ENCODE data around the gene PACSIN2.

DNA sequence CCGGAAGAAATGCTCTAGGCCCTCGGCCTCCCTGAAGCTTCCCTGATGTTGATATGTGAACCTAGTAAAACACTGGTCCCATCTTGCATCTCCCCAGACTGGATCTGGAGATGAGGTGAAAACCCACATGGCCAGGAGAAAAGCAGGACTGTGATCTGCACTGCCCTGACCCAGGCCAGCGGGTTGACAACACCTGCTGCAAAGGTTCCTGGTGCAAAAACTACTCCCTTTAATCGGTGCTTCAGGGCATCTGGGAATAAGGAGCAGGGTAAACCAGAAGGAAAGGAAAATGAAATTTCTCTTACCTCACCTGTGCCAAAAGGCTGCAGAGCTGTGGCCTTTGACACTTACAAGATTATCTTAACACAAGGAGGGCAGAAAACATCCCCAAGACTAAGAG lies 30.6 kb downstream of the PACSIN2 start:
- TF ChIP-seq, protein P1, sequence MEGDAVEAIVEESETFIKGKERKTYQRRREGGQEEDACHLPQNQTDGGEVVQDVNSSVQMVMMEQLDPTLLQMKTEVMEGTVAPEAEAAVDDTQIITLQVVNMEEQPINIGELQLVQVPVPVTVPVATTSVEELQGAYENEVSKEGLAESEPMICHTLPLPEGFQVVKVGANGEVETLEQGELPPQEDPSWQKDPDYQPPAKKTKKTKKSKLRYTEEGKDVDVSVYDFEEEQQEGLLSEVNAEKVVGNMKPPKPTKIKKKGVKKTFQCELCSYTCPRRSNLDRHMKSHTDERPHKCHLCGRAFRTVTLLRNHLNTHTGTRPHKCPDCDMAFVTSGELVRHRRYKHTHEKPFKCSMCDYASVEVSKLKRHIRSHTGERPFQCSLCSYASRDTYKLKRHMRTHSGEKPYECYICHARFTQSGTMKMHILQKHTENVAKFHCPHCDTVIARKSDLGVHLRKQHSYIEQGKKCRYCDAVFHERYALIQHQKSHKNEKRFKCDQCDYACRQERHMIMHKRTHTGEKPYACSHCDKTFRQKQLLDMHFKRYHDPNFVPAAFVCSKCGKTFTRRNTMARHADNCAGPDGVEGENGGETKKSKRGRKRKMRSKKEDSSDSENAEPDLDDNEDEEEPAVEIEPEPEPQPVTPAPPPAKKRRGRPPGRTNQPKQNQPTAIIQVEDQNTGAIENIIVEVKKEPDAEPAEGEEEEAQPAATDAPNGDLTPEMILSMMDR (IDR thresholded peaks at IDR 0.05) = no peak
- no peak for TF ChIP-seq POLR2A (IDR thresholded peaks at IDR 0.05)
- TF ChIP-seq POLR2AphosphoS5 (IDR thresholded peaks at IDR 0.05) = no peak
- TF ChIP-seq EP300 (IDR thresholded peaks at IDR 0.05) = no peak
